GM12878 (cell line): ENCODE measurements around the gene SERPINE2. TPM values are rescaled to one million over a fixed set of nuclear protein-coding genes. Genes with fewer than 3 reads are reported as not detected.

Experiments
- ATAC-seq: fragments of 200-7000 bp; cut with Tn5 transposase; 3 replicates; pipeline ENCODE4 v1.9.1; 2020; ENCODE audit warnings: mild to moderate bottlenecking, moderate library complexity
- BruUV-seq: library from RNA; stranded (reverse); fragments of 400-500 nt; replicated peaks from 2 replicates; lab custom pipeline; 2021; lab: Mats Ljungman, UMichigan
- CTCF ChIA-PET: fragments of 300-600 bp; sonication (Branson Sonifier 250); formaldehyde crosslinking; extraction: SDS; loops from one replicate; lab custom pipeline; 2021; ENCODE audit warnings: inconsistent platforms; lab: Yijun Ruan, JAX
- POLR2A ChIA-PET: fragments of 350-600 bp; formaldehyde crosslinking; extraction: SDS; loops from one replicate; lab custom pipeline; 2021; ENCODE audit warnings: inconsistent platforms; lab: Charles Lee
- RAD21 ChIA-PET: fragments of 300-600 bp; sonication (Branson Sonifier 250); formaldehyde crosslinking; loops from one replicate; lab custom pipeline; 2023; ENCODE audit warnings: antibody characterized with exemption; ENCODE audit not compliant: unreplicated experiment; lab: Charles Lee
- SMC1A ChIA-PET: fragments of 300-600 bp; sonication (Branson Sonifier 250); formaldehyde crosslinking; loops from one replicate; lab custom pipeline; 2023; ENCODE audit not compliant: unreplicated experiment, uncharacterized antibody; lab: Charles Lee
- DNase-seq: peaks from one replicate; pipeline ENCODE4 v3.0.0-alpha.2; 2011; ENCODE audit warnings: low read depth, low spot score
- FAIRE-seq: peaks from 3 replicates; lab custom pipeline; 2011; peaks lifted over from hg19 to GRCh38; lab: Jason Lieb, UNC
- H2AFZ ChIP-seq: 2 replicates; pipeline ENCODE4 v1.6.0; 2011; ENCODE audit warnings: low read depth, low read length, control low read depth; ENCODE audit not compliant: control insufficient read depth
- H3K27ac ChIP-seq: 2 replicates; pipeline ENCODE4 v1.5.1; 2011; ENCODE audit warnings: control low read depth; ENCODE audit not compliant: control insufficient read depth, insufficient read depth
- H3K27me3 ChIP-seq, 2 experiments: replicated peaks in 1 of 2; 2 replicates each; pipeline versions ENCODE4 v1.6.0 to v1.6.1; 2011; ENCODE audit warnings: low read length in 1 of 2; ENCODE audit not compliant: control insufficient read depth in 2 of 2, insufficient read depth in 2 of 2
- H3K36me3 ChIP-seq, 2 experiments: 2 replicates each; pipeline ENCODE4 v1.5.1; 2011; ENCODE audit warnings: low read length in 1 of 2; ENCODE audit not compliant: control insufficient read depth in 2 of 2, insufficient read depth in 2 of 2
- H3K4me1 ChIP-seq: 2 replicates; pipeline ENCODE4 v1.6.1; 2011; ENCODE audit warnings: mild to moderate bottlenecking, low read length, moderate library complexity, mixed read lengths; ENCODE audit not compliant: control insufficient read depth, insufficient read depth
- H3K4me2 ChIP-seq: 2 replicates; pipeline ENCODE4 v1.6.0; 2011; ENCODE audit warnings: control low read depth; ENCODE audit not compliant: control insufficient read depth, insufficient read depth
- H3K4me3 ChIP-seq: fragments of 200-600 bp; sonication (generic); 2 replicates; pipeline ENCODE4 v1.5.1; 2016
- H3K79me2 ChIP-seq: 2 replicates; pipeline ENCODE4 v1.6.0; 2011; ENCODE audit warnings: low read length; ENCODE audit not compliant: control insufficient read depth, insufficient read depth
- H3K9ac ChIP-seq: 2 replicates; pipeline ENCODE4 v1.8.0; 2011; ENCODE audit warnings: low read length, control low read depth, mixed read lengths; ENCODE audit not compliant: control insufficient read depth, insufficient read depth
- H3K9me3 ChIP-seq: replicated peaks from 3 replicates; pipeline ENCODE4 v1.5.1; 2011; ENCODE audit warnings: mild to moderate bottlenecking, low read length; ENCODE audit not compliant: control insufficient read depth, insufficient read depth
- H4K20me1 ChIP-seq: 2 replicates; pipeline ENCODE4 v1.6.0; 2011; ENCODE audit not compliant: control insufficient read depth, insufficient read depth
- BACH1 ChIP-seq: fragments of 450-650 bp; IDR thresholded peaks from 2 replicates; pipeline ENCODE4 v1.6.1; 2017; ENCODE audit warnings: mild to moderate bottlenecking, borderline replicate concordance
- BCL3 ChIP-seq: IDR thresholded peaks from 2 replicates; pipeline ENCODE4 v1.6.1; 2011; ENCODE audit warnings: borderline replicate concordance, low read depth, mild to moderate bottlenecking, moderate library complexity, low read length; ENCODE audit not compliant: insufficient read depth, poor library complexity, severe bottlenecking
- BMI1 ChIP-seq: fragments of 450-650 bp; IDR thresholded peaks from 2 replicates; pipeline ENCODE4 v1.6.1; 2016; ENCODE audit warnings: mild to moderate bottlenecking, moderate library complexity, borderline replicate concordance
- FOS ChIP-seq: IDR thresholded peaks from 3 replicates; pipeline ENCODE4 v1.6.1; 2011; ENCODE audit warnings: borderline replicate concordance; ENCODE audit not compliant: insufficient read length; ENCODE audit errors: extremely low read depth
- GATAD2B ChIP-seq: fragments of 450-650 bp; conservative IDR thresholded peaks from 2 replicates; pipeline ENCODE4 v1.6.1; 2017; ENCODE audit warnings: low read depth, mild to moderate bottlenecking, moderate library complexity
- IKZF2 ChIP-seq, 2 experiments: fragments of 450-650 bp; IDR thresholded peaks; 2 replicates each; pipeline ENCODE4 v1.6.1; 2017; ENCODE audit warnings: mild to moderate bottlenecking in 2 of 2, moderate library complexity in 2 of 2
- PAX8 ChIP-seq: fragments of 450-650 bp; IDR thresholded peaks from 2 replicates; pipeline ENCODE4 v1.6.1; 2017; ENCODE audit warnings: mild to moderate bottlenecking, moderate library complexity
- RAD21 ChIP-seq: IDR thresholded peaks from 2 replicates; pipeline ENCODE4 v1.6.1; 2011; ENCODE audit warnings: mild to moderate bottlenecking, low read depth, low read length, moderate library complexity; ENCODE audit not compliant: insufficient read depth
- RAD51 ChIP-seq: fragments of 450-650 bp; IDR thresholded peaks from 2 replicates; pipeline ENCODE4 v1.6.1; 2016; ENCODE audit warnings: moderate library complexity, mild to moderate bottlenecking, inconsistent platforms
- REST ChIP-seq: IDR thresholded peaks from 2 replicates; pipeline ENCODE4 v1.6.1; 2012; ENCODE audit warnings: mild to moderate bottlenecking, low read depth, low read length
- SIN3A ChIP-seq: IDR thresholded peaks from 2 replicates; pipeline ENCODE4 v1.6.1; 2012; ENCODE audit warnings: low read depth, low read length, improper control_type of control experiment
- SUPT20H ChIP-seq: IDR thresholded peaks from 2 replicates; pipeline ENCODE4 v1.6.1; 2011; ENCODE audit warnings: low read depth, mild to moderate bottlenecking, low read length, moderate library complexity, borderline replicate concordance; ENCODE audit not compliant: control insufficient read depth
- TAF1 ChIP-seq: IDR thresholded peaks from 2 replicates; pipeline ENCODE4 v1.6.1; 2011; ENCODE audit warnings: mild to moderate bottlenecking, low read depth, low read length, borderline replicate concordance
- TBL1XR1 ChIP-seq: IDR thresholded peaks from 2 replicates; pipeline ENCODE4 v1.6.1; 2012; ENCODE audit warnings: low read depth, low read length, improper control_type of control experiment
- WGBS: methylation state at CpG from one replicate; pipeline ENCODE4 v1.1.6; 2016; ENCODE audit warnings: low lambda C conversion rate; ENCODE audit not compliant: insufficient replicate concordance, insufficient coverage; ENCODE audit errors: missing lambda C conversion rate; 5-methylcytosine and 5-hydroxymethylcytosine counted together
- in situ Hi-C: fragments of 300-500 bp; cut with MboI; formaldehyde crosslinking; loops from 9 replicates; pipeline ENCODE4 v1.14.3; 2018; ENCODE audit warnings: mixed read lengths
- intact Hi-C: fragments of 100-400 bp; cut with micrococcal nuclease; formaldehyde crosslinking; loops from one replicate; pipeline ENCODE4 v1.14.2; 2022; ENCODE audit not compliant: unreplicated experiment
- polyA plus RNA-seq, 11 experiments: library from polyadenylated mRNA; depleted of rRNA in 4 of 11; unstranded in 6 of 11; stranded (reverse) in 5 of 11; fragments of >200 nt; fragmentation: Nextera tagmentation in 4 of 11; fragmentation: Illumina TruSeq in 1 of 11; extraction: Ambion mirVana in 4 of 11; extraction: Trizol in 1 of 11; gene quantifications; 1 replicate in 1 of 11; 2 replicates in 10 of 11; pipeline versions ENCODE4 v1.2.1 to v1.2.3, GENCODE V29; 2011 to 2016; ENCODE audit warnings: inconsistent platforms in 2 of 11, missing spikeins in 2 of 11, low read depth in 1 of 11
- total RNA-seq, 4 experiments: library from RNA; depleted of rRNA in 3 of 4; stranded (reverse); fragments of >200 nt in 3 of 4; fragmentation: Illumina TruSeq in 1 of 4; extraction: Trizol in 1 of 4; gene quantifications; 2 replicates each; pipeline versions ENCODE4 v1.2.1 to v1.2.3, GENCODE V29; 2013 to 2021
- TF ChIP-seq, protein P1 (sequence below): fragments of 450-650 bp; IDR thresholded peaks from 2 replicates; pipeline ENCODE4 v1.6.1; 2017; ENCODE audit warnings: mild to moderate bottlenecking, low read depth, inconsistent platforms; ENCODE audit not compliant: poor library complexity, severe bottlenecking
- TF ChIP-seq, protein P2 (sequence below): fragments of 150-350 bp; IDR thresholded peaks from 2 replicates; pipeline ENCODE4 v1.6.1; 2014; ENCODE audit warnings: mild to moderate bottlenecking, low read depth, low read length

SERPINE2 gene
- total and polyA plus RNA-seq, 10 of the 15 experiments (the other 5 are each of a cell fraction or from before 2014, with no cell fraction given), result 0.18 to 1.7 (median 0.39) TPM

- FAIRE-seq, result no peak
- in situ Hi-C loops, result no loop called here
Measured at GRCh38 chr2:224046752-224047151, 7.7 kb upstream of the SERPINE2 start.

More at GRCh38 chr2:224046752-224047151, 7.7 kb upstream of the SERPINE2 start:
- no peaks in the 10 kb centered on the region for H4K20me1 ChIP-seq
- WGBS, result 45% methylated on average over 3 of the region's 3 CpGs
- SMC1A ChIA-PET, result no interaction called here
- ATAC-seq (no peak), DNase-seq (no peak)
- peaks cover 2 to 4% of the 10 kb centered on the region in 2 experiments; a peak in 1 of 4 replicates for H3K27me3 ChIP-seq
- H2AFZ ChIP-seq, result no peak overlapping the region
- no peak overlapping the region for H3K4me3 ChIP-seq
- CTCF ChIA-PET, result interaction anchor here (0.6 kb wide), 1 partner anchor 818 kb away, joined by 3 read pairs; no protein-coding TSS in a partner anchor
- no TSS peak for BruUV-seq
- intact Hi-C loops, result no loop called here
- H3K9ac ChIP-seq, result no peak overlapping the region
- H3K9me3 ChIP-seq, result no peaks in the 10 kb centered on the region
- RAD21 ChIA-PET, result no interaction called here
- POLR2A ChIA-PET, result no interaction called here
- no peak overlapping the region for H3K4me2 ChIP-seq
- no peaks in the 10 kb centered on the region for H3K36me3 ChIP-seq
- H3K79me2 ChIP-seq, result no peaks in the 10 kb centered on the region
- no peak overlapping the region for H3K27ac ChIP-seq
- no peaks in the 10 kb centered on the region for H3K4me1 ChIP-seq
- TF ChIP-seq RAD51 (no peak), RAD21 (no peak), REST (no peak), SUPT20H (no peak), SIN3A (no peak), BMI1 (no peak), PAX8 (no peak), BACH1 (no peak), IKZF2 (IDR thresholded peaks at IDR 0.05) (no peak), TAF1 (no peak), TBL1XR1 (no peak), FOS (no peak), BCL3 (no peak), GATAD2B (no peak)
- TF ChIP-seq, protein P1, sequence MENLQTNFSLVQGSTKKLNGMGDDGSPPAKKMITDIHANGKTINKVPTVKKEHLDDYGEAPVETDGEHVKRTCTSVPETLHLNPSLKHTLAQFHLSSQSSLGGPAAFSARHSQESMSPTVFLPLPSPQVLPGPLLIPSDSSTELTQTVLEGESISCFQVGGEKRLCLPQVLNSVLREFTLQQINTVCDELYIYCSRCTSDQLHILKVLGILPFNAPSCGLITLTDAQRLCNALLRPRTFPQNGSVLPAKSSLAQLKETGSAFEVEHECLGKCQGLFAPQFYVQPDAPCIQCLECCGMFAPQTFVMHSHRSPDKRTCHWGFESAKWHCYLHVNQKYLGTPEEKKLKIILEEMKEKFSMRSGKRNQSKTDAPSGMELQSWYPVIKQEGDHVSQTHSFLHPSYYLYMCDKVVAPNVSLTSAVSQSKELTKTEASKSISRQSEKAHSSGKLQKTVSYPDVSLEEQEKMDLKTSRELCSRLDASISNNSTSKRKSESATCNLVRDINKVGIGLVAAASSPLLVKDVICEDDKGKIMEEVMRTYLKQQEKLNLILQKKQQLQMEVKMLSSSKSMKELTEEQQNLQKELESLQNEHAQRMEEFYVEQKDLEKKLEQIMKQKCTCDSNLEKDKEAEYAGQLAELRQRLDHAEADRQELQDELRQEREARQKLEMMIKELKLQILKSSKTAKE, result no peak
- TF ChIP-seq, protein P2, sequence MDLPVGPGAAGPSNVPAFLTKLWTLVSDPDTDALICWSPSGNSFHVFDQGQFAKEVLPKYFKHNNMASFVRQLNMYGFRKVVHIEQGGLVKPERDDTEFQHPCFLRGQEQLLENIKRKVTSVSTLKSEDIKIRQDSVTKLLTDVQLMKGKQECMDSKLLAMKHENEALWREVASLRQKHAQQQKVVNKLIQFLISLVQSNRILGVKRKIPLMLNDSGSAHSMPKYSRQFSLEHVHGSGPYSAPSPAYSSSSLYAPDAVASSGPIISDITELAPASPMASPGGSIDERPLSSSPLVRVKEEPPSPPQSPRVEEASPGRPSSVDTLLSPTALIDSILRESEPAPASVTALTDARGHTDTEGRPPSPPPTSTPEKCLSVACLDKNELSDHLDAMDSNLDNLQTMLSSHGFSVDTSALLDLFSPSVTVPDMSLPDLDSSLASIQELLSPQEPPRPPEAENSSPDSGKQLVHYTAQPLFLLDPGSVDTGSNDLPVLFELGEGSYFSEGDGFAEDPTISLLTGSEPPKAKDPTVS, result no peak
